ENCODE data around the gene PREX1.

PREX1 gene

GRCh38 chr20:48674461-48674860, 153.3 kb downstream of the PREX1 start:
- no peak for DNase-seq

GRCh38 chr20:48673507-48673906, 154.3 kb downstream of the PREX1 start:
- DNase-seq = no peak

GRCh38 chr20:48672324-48672723, 155.5 kb downstream of the PREX1 start:
- DNase-seq = no peak

- no peak for DNase-seq
These were observed 156.7 kb downstream of the PREX1 start for GRCh38 chr20:48671141-48671540.

GRCh38 chr20:48669946-48670605, 157.7 kb downstream of the PREX1 start:
- DNase-seq = no peak

GRCh38 chr20:48668451-48668946, 159.3 kb downstream of the PREX1 start:
- DNase-seq = no peak

- no peak for DNase-seq
These were observed 159.8 kb downstream of the PREX1 start for GRCh38 chr20:48667889-48668413.

GRCh38 chr20:48667481-48667880, 160.3 kb downstream of the PREX1 start:
- DNase-seq = no peak

- no peak for DNase-seq
These were observed 162.0 kb downstream of the PREX1 start for GRCh38 chr20:48665785-48666184.

- DNase-seq = no peak
These were observed 165.1 kb downstream of the PREX1 start for GRCh38 chr20:48662711-48663110.

GRCh38 chr20:48661575-48662455, 166.0 kb downstream of the PREX1 start:
- no peak for DNase-seq

GRCh38 chr20:48660788-48661187, 167.0 kb downstream of the PREX1 start:
- DNase-seq = no peak

GRCh38 chr20:48659858-48660257, 167.9 kb downstream of the PREX1 start:
- DNase-seq = no peak

- DNase-seq = no peak
These were observed 169.3 kb downstream of the PREX1 start for GRCh38 chr20:48658505-48658904.

- DNase-seq = no peak
These were observed 169.7 kb downstream of the PREX1 start for GRCh38 chr20:48658198-48658476.

GRCh38 chr20:48657426-48658197, 170.2 kb downstream of the PREX1 start:
- peak; percentile 73 for DNase-seq

GRCh38 chr20:48656661-48657211, 171.1 kb downstream of the PREX1 start:
- no peak for DNase-seq

GRCh38 chr20:48656137-48656536, 171.7 kb downstream of the PREX1 start:
- DNase-seq = no peak

- DNase-seq = no peak
These were observed 174.1 kb downstream of the PREX1 start for GRCh38 chr20:48653706-48654051.

- no peak for DNase-seq
These were observed 174.7 kb downstream of the PREX1 start for GRCh38 chr20:48652961-48653705.

GRCh38 chr20:48651960-48652359, 175.8 kb downstream of the PREX1 start:
- no peak for DNase-seq

- DNase-seq = no peak
These were observed 176.5 kb downstream of the PREX1 start for GRCh38 chr20:48651271-48651670.
